Stimulated activated CD4-positive, alpha-beta T cell treated with anti-CD3 and anti-CD28 coated beads, Interleukin-2, amount 100 ng/mL, for 48 hours (primary cell): Measurements from ENCODE around the gene SOX4.
A peak's percentile ranks its signal among the peaks of the same experiment; 100 is the strongest.

Source experiments
- DNase-seq, 2 donors: peaks; one replicate each; pipeline ENCODE4 v3.0.0-alpha.2; 2020

Gene SOX4

GRCh38 chr6:21594416-21595281 is 1.1 kb downstream of the SOX4 start:
- DNase-seq, result peak; percentile 20 to 29

DNA sequence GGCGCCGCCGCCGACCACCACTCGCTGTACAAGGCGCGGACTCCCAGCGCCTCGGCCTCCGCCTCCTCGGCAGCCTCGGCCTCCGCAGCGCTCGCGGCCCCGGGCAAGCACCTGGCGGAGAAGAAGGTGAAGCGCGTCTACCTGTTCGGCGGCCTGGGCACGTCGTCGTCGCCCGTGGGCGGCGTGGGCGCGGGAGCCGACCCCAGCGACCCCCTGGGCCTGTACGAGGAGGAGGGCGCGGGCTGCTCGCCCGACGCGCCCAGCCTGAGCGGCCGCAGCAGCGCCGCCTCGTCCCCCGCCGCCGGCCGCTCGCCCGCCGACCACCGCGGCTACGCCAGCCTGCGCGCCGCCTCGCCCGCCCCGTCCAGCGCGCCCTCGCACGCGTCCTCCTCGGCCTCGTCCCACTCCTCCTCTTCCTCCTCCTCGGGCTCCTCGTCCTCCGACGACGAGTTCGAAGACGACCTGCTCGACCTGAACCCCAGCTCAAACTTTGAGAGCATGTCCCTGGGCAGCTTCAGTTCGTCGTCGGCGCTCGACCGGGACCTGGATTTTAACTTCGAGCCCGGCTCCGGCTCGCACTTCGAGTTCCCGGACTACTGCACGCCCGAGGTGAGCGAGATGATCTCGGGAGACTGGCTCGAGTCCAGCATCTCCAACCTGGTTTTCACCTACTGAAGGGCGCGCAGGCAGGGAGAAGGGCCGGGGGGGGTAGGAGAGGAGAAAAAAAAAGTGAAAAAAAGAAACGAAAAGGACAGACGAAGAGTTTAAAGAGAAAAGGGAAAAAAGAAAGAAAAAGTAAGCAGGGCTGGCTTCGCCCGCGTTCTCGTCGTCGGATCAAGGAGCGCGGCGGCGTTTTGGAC is 2.0 kb downstream of the SOX4 start:
- DNase-seq, result peak; percentile 4 to 11

DNA sequence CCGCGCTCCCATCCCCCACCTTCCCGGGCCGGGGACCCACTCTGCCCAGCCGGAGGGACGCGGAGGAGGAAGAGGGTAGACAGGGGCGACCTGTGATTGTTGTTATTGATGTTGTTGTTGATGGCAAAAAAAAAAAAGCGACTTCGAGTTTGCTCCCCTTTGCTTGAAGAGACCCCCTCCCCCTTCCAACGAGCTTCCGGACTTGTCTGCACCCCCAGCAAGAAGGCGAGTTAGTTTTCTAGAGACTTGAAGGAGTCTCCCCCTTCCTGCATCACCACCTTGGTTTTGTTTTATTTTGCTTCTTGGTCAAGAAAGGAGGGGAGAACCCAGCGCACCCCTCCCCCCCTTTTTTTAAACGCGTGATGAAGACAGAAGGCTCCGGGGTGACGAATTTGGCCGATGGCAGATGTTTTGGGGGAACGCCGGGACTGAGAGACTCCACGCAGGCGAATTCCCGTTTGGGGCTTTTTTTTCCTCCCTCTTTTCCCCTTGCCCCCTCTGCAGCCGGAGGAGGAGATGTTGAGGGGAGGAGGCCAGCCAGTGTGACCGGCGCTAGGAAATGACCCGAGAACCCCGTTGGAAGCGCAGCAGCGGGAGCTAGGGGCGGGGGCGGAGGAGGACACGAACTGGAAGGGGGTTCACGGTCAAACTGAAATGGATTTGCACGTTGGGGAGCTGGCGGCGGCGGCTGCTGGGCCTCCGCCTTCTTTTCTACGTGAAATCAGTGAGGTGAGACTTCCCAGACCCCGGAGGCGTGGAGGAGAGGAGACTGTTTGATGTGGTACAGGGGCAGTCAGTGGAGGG is 2.8 kb downstream of the SOX4 start:
- DNase-seq, result peak; percentile 1 to 5

DNA sequence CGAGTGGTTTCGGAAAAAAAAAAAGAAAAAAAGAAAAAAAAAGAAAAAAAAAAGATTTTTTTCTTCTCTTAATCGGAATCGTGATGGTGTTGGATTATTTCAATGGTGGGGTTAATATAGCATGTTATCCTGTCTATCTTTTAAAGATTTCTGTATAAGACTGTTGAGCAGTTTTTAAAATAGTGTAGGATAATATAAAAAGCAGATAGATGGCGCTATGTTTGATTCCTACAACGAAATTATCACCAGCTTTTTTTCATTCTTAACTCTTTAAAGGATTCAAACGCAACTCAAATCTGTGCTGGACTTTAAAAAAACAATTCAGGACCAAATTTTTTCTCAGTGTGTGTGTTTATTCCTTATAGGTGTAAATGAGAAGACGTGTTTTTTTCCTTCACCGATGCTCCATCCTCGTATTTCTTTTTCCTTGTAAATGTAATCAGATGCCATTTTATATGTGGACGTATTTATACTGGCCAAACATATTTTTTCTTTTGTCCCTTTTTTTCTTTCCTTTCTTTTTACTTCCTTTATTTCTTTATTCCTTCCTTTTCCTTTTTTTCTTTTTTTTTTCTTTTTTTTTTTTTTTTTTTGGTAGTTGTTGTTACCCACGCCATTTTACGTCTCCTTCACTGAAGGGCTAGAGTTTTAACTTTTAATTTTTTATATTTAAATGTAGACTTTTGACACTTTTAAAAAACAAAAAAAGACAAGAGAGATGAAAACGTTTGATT is 3.6 kb downstream of the SOX4 start:
- no peak for DNase-seq

DNA sequence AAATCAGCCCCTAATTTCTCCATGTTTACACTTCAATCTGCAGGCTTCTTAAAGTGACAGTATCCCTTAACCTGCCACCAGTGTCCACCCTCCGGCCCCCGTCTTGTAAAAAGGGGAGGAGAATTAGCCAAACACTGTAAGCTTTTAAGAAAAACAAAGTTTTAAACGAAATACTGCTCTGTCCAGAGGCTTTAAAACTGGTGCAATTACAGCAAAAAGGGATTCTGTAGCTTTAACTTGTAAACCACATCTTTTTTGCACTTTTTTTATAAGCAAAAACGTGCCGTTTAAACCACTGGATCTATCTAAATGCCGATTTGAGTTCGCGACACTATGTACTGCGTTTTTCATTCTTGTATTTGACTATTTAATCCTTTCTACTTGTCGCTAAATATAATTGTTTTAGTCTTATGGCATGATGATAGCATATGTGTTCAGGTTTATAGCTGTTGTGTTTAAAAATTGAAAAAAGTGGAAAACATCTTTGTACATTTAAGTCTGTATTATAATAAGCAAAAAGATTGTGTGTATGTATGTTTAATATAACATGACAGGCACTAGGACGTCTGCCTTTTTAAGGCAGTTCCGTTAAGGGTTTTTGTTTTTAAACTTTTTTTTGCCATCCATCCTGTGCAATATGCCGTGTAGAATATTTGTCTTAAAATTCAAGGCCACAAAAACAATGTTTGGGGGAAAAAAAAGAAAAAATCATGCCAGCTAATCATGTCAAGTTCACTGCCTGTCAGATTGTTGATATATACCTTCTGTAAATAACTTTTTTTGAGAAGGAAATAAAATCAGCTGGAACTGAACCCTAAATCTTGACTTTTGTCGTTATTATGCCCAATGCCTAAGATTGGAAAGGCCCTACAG is 4.5 kb downstream of the SOX4 start:
- DNase-seq, result no peak

- DNase-seq, result no peak
Observed at GRCh38 chr6:21598674-21599023, 5.1 kb downstream of the SOX4 start.

DNA sequence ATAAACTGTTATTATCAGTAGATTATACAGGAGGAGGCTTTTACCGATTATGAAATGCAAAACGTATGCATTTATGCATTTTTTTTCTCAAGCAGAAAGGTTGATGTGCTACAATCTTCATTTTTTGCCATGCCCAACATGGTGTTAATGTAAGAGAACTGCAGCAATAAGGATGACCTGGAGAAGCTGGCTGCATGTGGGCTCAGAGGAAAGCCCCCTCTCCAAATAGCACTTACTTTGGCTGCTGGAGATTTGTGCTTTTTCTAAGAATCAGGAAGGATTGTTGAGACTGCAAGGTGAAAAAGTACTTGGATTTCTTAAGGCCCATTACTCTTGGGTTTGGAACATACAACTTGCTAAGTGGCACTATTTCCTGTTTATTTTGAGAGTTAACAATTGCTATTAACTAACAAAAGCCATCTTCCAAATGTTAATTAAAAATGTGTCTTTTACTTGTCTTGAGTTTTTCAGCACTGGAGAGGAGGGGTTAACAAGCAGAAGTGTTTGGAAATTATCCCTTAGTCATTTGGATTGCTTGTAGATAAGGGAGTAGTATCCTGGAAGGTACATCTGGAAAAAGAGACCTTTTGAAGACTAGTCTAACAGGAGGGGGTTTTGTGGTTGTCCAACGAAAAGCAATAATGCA is 5.6 kb downstream of the SOX4 start:
- no peak for DNase-seq

- DNase-seq, result no peak
Observed at GRCh38 chr6:21601339-21601923, 7.9 kb downstream of the SOX4 start.

DNA sequence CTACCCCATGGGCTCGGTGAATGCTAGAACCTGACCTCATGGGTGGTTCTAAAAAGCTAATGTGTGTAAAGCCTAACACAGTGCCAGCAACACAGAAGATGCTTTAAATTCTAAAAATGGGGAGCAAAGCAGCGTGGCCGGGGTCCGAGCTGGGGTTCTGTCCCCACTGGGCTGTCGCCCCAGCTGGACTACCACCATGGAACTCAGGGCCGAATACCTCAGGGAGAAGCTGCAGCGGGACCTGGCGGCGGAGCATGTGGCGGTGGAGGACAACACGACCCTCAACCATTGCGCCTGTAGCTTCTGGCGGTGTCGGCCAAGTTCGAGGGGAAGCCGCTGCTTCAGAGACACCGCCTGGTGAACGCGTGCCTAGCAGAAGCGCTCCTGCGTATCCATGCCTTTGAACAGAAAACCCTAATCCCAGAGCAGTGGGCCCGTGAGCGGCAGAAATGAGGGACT is 8.4 kb downstream of the SOX4 start:
- no peak for DNase-seq

- no peak for DNase-seq
Observed at GRCh38 chr6:21603082-21603952, 9.8 kb downstream of the SOX4 start.

DNA sequence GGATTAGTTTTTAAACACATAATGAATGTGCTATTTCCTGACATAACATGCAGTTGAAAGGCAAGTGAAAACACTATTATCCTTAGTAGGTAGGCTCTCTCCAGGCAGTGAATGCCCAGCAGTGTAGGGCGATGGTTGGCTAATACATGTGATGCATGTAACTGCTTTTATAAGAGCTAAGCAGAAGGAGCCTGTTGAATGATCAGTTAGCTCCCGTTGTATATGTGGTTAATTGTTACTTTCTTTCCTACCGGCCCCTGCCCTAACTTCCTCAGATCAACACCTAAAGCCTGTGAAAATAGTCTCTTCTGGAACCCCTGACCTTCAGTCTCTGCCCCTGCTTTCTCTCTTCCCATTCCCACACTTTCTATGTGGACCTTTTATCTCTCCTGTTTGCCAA is 10.5 kb downstream of the SOX4 start:
- no peak for DNase-seq

- no peak for DNase-seq
Observed at GRCh38 chr6:21605166-21605565, 11.6 kb downstream of the SOX4 start.

DNA sequence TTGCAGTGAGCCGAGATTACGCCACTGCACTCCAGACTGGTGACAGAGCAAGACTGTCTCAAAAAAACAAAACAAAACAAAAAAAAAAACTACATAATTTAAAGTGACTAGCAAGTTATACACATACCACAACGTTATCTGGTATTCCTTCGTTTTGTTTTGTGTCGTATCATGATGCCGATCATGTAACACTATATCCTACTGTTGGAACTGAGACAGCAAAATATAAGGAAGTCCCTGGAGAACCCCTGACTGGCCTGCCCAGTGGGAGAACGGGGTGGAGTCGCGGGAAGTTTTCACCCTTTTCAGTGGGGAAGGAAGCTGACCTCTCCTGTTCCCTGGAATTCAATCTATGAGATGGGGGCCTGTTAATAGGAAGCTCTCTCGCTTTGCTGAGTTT is 15.1 kb downstream of the SOX4 start:
- no peak for DNase-seq

- DNase-seq, result no peak
Observed at GRCh38 chr6:21609881-21610329, 16.4 kb downstream of the SOX4 start.

DNA sequence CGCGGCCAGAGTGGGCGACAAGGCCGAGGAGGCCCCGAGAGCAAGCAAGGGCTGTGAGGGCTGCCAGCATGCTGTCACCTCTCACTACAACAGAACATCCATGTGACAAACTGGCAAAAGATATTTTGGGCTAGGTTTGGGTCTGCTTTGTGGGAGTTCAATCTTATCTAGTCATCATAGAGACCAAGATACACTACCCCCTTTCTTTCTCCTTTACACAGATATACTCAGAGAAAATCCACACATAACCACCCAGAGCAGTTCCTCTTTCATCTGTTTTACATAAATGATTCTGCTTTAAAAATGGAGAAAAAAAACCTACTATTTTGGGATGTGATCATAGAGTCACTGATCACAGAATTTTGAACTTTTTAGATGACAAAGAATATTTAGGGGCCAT is 16.8 kb downstream of the SOX4 start:
- DNase-seq, result no peak

GRCh38 chr6:21611485-21611884 is 17.9 kb downstream of the SOX4 start:
- DNase-seq, result no peak

GRCh38 chr6:21612067-21612745 is 18.7 kb downstream of the SOX4 start:
- DNase-seq, result no peak

GRCh38 chr6:21613809-21614208 is 20.3 kb downstream of the SOX4 start:
- DNase-seq, result no peak

GRCh38 chr6:21614226-21614625 is 20.7 kb downstream of the SOX4 start:
- no peak for DNase-seq
